Stimulated activated CD4-positive, alpha-beta T cell treated with anti-CD3 and anti-CD28 coated beads, TNF-alpha, amount 100 ng/mL, for 4 hours (primary cell): Measurements from ENCODE around the gene CPED1.
"Not testable (repeated sequence)": the region's sequence is repeated elsewhere in the genome, so short reads cannot be mapped to it uniquely, and the experiment has no call there.

ENCODE experiments used
- DNase-seq, 3 experiments: peaks; one replicate each; pipeline ENCODE4 v3.0.0-alpha.2; 2020; ENCODE audit warnings: low read depth in 3 of 3

CPED1 gene

GRCh38 chr7:121020249-121020988 lies 31.9 kb downstream of the CPED1 start:
- DNase-seq: no peak

DNA sequence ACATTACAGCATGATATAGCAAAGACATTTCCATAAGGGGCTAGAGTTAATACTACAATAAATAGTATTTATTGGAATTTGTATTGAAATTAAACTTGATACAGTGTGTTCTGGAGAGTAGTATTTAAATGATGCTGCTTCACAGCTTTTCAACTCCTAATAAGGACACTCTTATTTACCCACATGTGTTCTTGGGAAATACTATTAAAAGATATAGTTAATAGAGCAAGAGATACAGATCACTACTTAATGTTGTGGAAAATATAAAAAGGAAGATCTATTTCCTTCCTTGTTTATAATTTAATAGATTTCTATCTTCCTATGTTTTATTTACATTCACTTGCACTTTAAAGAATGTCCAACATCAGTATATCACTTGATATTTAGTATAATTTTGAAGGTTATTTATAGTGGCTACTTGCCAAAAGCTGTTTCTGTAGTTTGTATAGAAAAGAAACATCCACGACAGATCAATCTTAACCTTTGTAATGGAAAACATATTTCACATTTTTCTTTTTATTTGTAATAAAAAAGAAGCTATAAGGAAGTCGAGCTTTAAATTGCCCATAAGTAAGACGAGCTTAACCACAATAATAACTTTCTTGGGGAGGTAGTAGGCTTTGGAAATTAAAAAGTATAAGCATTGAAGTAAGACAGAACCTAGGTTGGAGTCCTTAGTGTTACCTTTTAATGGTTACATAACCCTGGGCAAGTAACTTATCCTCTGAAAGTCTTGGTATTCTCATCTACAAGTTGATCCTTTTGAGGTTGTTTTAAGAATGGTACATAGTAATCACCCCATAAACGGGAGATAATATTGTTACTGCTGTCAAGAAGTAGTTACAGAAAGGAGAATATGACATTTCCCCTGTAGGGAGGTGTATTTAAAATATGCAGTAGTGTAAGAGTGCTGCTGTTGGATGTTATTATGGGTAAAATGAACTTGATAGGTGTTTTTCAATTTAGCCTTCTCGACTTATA lies 32.8 kb downstream of the CPED1 start:
- DNase-seq: no peak

- DNase-seq: no peak
Measured at GRCh38 chr7:121023194-121023593, 34.7 kb downstream of the CPED1 start.

- no peak for DNase-seq
Measured at GRCh38 chr7:121023683-121024511, 35.4 kb downstream of the CPED1 start.

- no peak for DNase-seq
Measured at GRCh38 chr7:121024611-121025010, 36.1 kb downstream of the CPED1 start.

GRCh38 chr7:121026159-121026558 lies 37.6 kb downstream of the CPED1 start:
- no peak for DNase-seq

DNA sequence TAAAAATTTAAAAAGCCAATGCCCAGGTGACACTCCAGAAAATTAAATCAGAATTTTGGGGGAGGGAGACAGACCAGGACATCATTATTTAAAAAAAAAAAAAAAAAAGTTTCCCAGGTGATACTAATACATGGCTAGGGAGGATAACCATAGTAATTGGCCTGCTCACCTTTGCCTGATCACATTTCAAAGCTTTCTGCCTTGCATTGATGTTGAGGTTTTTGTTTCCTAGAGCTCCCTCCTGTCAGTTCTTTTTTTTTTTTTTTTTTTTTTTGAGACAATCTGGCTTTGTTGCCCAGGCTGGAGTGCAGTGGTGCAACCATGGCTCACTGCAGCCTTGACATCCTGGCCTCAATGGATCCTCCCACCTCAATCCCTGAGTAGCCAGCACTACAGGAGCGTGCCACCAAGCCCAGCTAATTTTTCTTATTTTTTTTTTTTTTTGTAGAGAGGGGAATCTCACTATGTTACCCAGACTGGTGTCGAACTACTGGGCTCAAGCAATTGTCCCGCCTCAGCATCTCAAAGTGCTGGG lies 38.1 kb downstream of the CPED1 start:
- no peak for DNase-seq

- no peak for DNase-seq
Measured at GRCh38 chr7:121027761-121028669, 39.5 kb downstream of the CPED1 start.

DNA sequence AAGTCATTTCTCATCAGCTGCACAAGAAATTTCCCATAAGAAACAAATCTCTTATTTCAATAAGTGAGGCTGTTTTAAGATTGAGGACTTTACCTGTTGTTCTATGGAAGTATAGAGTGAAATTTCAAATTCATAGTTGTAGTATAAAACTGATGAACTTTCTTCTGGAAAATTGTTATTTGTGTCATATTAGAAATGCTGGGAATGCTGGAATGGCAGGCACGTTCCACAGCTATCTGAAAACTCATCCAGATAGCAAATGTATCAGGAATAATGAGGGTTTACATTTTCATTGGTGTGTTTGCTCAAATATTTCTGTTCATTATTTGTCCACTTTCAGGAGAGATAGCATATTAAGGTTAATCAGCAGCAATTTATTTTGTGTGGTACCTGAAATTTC lies 40.8 kb downstream of the CPED1 start:
- DNase-seq: no peak

GRCh38 chr7:121030308-121030707 lies 41.8 kb downstream of the CPED1 start:
- no peak for DNase-seq

DNA sequence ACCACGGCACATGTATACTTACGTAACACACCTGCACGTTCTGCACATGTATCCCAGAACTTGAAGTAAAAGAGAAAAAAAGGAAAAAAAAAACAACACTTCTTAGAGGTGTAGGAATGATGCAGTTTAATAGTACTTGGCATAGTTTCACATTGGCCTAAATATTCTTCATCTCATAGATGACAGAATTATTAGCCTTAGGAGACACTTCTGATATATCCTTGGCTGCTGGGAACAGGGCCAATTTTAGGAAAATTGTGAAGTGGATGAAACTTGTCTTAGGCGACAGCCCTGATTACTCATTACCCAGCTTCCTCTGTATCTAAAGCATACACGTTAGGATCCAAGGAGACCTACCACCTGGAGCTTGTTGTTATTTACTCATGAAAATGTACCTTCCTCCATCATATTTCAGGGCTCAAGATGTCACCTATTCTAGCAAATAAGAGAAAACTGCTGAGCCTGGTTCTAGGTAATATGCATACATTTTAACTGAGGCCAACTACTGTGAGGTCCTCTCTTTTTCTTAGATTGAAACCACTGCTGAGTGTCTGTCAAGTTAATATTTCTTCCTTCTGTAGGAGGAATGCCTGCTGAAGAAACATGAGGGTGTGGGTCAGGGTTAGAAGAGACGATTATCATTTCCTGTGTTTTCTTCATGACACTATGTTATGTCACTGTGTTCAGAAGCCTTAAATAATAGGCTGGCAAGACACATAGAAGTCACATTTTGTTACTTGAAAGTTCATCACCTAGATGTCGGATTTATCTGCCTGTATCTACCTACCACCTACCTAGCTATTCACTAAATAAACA lies 44.3 kb downstream of the CPED1 start:
- no peak for DNase-seq

DNA sequence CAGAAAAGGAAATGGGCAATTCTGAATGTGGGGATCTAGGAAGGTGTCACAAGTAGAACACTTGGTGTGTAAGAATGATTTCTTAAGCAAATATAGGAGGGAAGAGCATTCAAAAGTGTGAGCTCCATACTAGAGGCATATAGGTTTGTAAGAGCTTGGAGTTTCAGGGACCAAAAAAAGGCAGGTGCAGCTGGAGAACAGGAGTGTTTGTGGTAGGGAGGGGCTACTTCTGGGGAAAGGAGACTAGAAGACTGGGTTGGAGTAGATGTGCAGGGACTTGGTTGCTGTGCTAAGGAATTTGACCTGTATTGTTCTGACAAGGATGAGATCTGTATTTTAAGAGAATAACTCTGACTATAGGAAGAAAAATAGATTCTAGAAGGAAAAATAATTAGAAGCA lies 46.4 kb downstream of the CPED1 start:
- no peak for DNase-seq

DNA sequence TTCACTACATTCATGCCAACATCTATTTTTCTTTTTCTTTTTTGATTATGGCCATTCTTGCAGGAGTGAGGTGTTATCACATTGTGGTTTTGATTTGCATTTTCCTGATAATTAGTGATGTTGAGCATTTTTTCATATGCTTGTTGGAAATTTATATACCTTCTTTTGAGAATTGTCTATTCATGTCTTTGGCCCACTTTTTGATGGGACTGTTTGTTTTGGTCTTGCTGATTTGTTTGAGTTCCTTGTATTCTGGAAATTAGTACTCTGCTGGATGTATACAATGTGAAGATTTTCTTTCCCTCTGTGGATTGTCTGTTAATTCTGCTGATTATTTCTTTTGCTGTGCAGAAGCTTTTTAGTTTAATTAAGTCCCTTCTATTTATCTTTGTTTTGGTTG lies 48.3 kb downstream of the CPED1 start:
- not testable (repeated sequence) for DNase-seq

DNA sequence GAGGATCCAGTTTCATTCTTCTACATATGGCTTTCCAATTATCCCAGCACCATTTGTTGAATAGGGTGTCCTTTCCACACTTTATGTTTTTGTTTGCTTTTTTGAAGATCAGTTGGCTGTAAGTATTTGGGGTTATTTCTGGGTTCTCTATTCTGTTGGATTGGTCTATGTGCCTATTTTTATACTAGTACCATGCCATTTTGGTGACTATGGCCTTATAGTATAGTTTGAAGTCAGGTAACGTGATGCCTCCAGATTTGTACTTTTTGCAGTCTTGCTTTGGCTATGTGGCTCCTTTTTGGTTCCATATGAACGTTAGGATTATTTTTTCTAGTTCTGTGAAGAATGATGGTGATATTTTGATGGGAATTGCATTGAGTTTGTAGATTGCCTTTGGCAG lies 48.8 kb downstream of the CPED1 start:
- DNase-seq: not testable (repeated sequence)

GRCh38 chr7:121037957-121038716 lies 49.6 kb downstream of the CPED1 start:
- DNase-seq: no peak

DNA sequence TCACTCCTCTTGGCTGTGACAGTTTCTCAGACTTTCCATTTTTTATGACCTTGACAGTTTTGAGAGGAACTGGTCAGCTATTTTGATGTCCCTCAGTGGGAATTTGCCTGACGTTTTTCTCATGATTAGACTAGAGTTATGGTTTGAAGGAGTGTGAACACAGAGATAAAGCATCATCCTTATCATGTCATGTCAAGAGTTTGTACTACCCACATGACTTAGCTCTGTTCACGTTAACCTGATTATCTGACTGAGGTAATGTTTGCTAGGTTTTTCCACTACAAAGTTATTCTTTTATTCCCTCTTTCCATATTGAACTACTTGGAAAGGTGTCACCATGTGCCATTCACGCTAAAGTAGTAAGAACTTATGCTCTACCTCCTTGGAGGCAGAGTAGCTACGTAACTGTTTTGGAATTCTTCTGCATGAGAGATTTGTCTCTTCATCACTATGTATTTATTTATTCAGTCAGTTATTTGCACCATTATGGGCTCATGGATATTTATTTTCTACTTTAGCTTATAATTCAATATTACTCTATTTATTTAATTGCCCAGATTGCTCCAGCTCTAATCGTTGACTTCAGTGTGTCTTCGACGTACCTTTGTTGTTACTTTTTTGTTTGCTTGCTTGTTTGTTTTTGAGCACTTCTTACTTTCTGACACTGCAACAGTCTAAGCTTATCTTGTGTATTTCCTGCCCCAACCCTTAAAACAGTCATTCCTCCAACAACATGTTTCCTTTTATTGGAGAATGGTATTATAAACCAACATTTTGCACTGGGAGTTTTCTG lies 50.4 kb downstream of the CPED1 start:
- DNase-seq: no peak

DNA sequence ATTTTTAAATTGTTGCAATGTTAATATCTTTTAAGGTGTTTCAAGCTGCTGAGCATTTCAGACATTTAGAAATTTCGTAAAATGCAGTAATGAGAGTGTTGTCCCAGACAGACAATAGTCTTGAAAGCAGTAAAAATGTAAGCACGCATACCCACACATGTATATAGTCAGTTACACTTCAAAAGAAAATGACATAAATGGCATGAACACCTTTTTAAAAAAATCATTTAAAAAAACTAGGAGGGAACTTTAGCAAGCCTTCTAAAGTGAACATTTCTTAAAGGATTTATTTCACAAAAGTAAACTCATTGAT lies 51.0 kb downstream of the CPED1 start:
- DNase-seq: no peak

DNA sequence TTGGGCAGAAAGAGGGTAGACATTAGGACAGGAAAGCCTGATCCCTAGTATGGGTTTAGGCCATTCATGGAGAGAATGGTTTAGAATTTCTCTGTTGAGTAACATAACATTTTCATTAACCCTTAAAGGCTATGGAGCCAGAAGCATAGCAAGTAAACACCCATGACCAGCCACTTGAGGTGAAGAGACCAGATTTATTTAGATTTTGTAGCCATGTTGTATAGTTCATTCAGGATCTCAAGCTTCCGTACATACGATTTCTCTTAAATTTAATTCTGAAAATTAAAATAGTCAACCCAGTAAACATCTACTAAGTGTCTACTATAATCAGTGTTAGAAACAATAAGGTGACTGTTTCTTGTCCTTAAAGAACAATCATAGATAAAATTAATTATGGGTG lies 51.5 kb downstream of the CPED1 start:
- DNase-seq: no peak
